Epithelial cell of proximal tubule (primary cell): ENCODE measurements around the gene NCOA7. TPM values are rescaled to one million over a fixed set of nuclear protein-coding genes. Genes with fewer than 3 reads are reported as not detected.

Source experiments
- DNase-seq: peaks from one replicate; pipeline ENCODE4 v3.0.0-alpha.2; 2011; ENCODE audit warnings: low read depth
- H3K4me3 ChIP-seq: 2 replicates; pipeline ENCODE4 v1.5.1; 2011; ENCODE audit warnings: low read depth, mild to moderate bottlenecking, low read length
- CTCF ChIP-seq: conservative IDR thresholded peaks from 2 replicates; pipeline ENCODE4 v1.5.1; 2012; ENCODE audit warnings: low read depth, mild to moderate bottlenecking, low read length
- total RNA-seq: library from RNA; depleted of rRNA; stranded (reverse); fragments of >200 nt; gene quantifications from 2 replicates; pipeline ENCODE4 v1.2.3, GENCODE V29; 2015

NCOA7 gene
- total RNA-seq, 1 donor from 2014 or later, result 8.2 TPM

- H3K4me3 ChIP-seq, result no peak overlapping the region
- DNase-seq, result no peak
- TF ChIP-seq CTCF, result peak; percentile 88
Measured at GRCh38 chr6:125858427-125859320, 67.9 kb downstream of the NCOA7 start.

- no peak for DNase-seq
- no peak overlapping the region for H3K4me3 ChIP-seq
- TF ChIP-seq CTCF, result no peak
Measured at GRCh38 chr6:125859727-125860126, 69.0 kb downstream of the NCOA7 start.

GRCh38 chr6:125863023-125863422 is 72.3 kb downstream of the NCOA7 start:
- TF ChIP-seq CTCF, result no peak
- DNase-seq, result no peak
- no peak overlapping the region for H3K4me3 ChIP-seq

GRCh38 chr6:125865015-125865414 is 74.3 kb downstream of the NCOA7 start:
- DNase-seq, result no peak
- H3K4me3 ChIP-seq, result no peak overlapping the region
- TF ChIP-seq CTCF, result no peak

GRCh38 chr6:125866433-125866832 is 75.7 kb downstream of the NCOA7 start:
- TF ChIP-seq CTCF, result no peak
- H3K4me3 ChIP-seq, result no peak overlapping the region
- no peak for DNase-seq

GRCh38 chr6:125867483-125867942 is 76.8 kb downstream of the NCOA7 start:
- TF ChIP-seq CTCF, result no peak
- peak; percentile 66 for DNase-seq
- H3K4me3 ChIP-seq, result no peak overlapping the region

- no peak for DNase-seq
- H3K4me3 ChIP-seq, result no peak overlapping the region
- TF ChIP-seq CTCF, result no peak
Measured at GRCh38 chr6:125868252-125868651, 77.5 kb downstream of the NCOA7 start.
